Thyroid gland (tissue), 4 donors: ENCODE data around the gene RTN4R. TPM values are rescaled to one million over a fixed set of nuclear protein-coding genes. Genes with fewer than 3 reads are reported as not detected.
"Not testable (repeated sequence)": the region's sequence is repeated elsewhere in the genome, so short reads cannot be mapped to it uniquely, and the experiment has no call there.

Experiments
- DNase-seq, 2 donors: peaks; one replicate each; pipeline ENCODE4 v3.0.0-alpha.2; 2019
- H3K27ac ChIP-seq, 3 donors: fragments of 200-600 bp; sonication (generic); 1 replicate in 2 of 3; 2 replicates in 1 of 3; pipeline ENCODE4 v1.5.1; 2016 to 2019; ENCODE audit warnings: mild to moderate bottlenecking in 1 of 3, moderate library complexity in 1 of 3
- H3K27me3 ChIP-seq: fragments of 200-600 bp; sonication (generic); one replicate; pipeline ENCODE4 v1.5.1; 2019
- H3K36me3 ChIP-seq, 2 donors: fragments of 200-600 bp; sonication (generic); one replicate each; pipeline ENCODE4 v1.5.1; 2016 to 2019
- H3K4me1 ChIP-seq, 2 donors: fragments of 200-600 bp; sonication (generic); one replicate each; pipeline ENCODE4 v1.5.1; 2017 to 2019
- H3K4me3 ChIP-seq, 3 donors: fragments of 200-600 bp; sonication (generic); replicated peaks in 1 of 3; 1 replicate in 2 of 3; 2 replicates in 1 of 3; pipeline ENCODE4 v1.5.1; 2016; ENCODE audit warnings: mild to moderate bottlenecking in 1 of 3
- H3K9me3 ChIP-seq: fragments of 200-600 bp; sonication (generic); one replicate; pipeline ENCODE4 v1.5.1; 2017
- POLR2A ChIP-seq, 2 donors: fragments of 450-650 bp; IDR thresholded peaks; one replicate each; pipeline ENCODE4 v1.6.1; 2017; ENCODE audit warnings: antibody characterized with exemption in 2 of 2, mild to moderate bottlenecking in 2 of 2, moderate library complexity in 1 of 2
- WGBS, 2 donors: methylation state at CpG; one replicate each; pipeline ENCODE4 v1.1.5; 2017; 5-methylcytosine and 5-hydroxymethylcytosine counted together
- intact Hi-C: fragments of 100-400 bp; cut with DNase I; formaldehyde crosslinking; loops from one replicate; pipeline ENCODE4 v1.15.1; 2023
- total RNA-seq, 4 donors: library from RNA; depleted of rRNA; stranded (reverse); fragments of >200 nt; gene quantifications; one replicate each; pipeline ENCODE4 v1.2.3, GENCODE V29; 2016
- TF ChIP-seq, protein P1 (sequence below), 6 experiments: fragments of 200-600 bp in 3 of 6; fragments of 450-650 bp in 3 of 6; sonication (generic) in 3 of 6; IDR thresholded peaks; one replicate each; pipeline ENCODE4 v1.5.1; 2016 to 2019; ENCODE audit warnings: antibody characterized with exemption in 6 of 6, mild to moderate bottlenecking in 2 of 6, inconsistent platforms in 1 of 6, moderate library complexity in 1 of 6

RTN4R gene
- total RNA-seq, 4 donors from 2014 or later = 4.0 to 8.6 (median 5.9) TPM

- no peaks in the 10 kb centered on the region for H3K9me3 ChIP-seq
- H3K4me3 ChIP-seq = no peak overlapping the region
- no peaks in the 10 kb centered on the region for H3K36me3 ChIP-seq
- intact Hi-C loops = loop anchor here (5.0 kb wide), 1 partner anchor 108 kb away; no protein-coding TSS in a partner anchor
- H3K27ac ChIP-seq = no peak overlapping the region
- TF ChIP-seq, protein P1, sequence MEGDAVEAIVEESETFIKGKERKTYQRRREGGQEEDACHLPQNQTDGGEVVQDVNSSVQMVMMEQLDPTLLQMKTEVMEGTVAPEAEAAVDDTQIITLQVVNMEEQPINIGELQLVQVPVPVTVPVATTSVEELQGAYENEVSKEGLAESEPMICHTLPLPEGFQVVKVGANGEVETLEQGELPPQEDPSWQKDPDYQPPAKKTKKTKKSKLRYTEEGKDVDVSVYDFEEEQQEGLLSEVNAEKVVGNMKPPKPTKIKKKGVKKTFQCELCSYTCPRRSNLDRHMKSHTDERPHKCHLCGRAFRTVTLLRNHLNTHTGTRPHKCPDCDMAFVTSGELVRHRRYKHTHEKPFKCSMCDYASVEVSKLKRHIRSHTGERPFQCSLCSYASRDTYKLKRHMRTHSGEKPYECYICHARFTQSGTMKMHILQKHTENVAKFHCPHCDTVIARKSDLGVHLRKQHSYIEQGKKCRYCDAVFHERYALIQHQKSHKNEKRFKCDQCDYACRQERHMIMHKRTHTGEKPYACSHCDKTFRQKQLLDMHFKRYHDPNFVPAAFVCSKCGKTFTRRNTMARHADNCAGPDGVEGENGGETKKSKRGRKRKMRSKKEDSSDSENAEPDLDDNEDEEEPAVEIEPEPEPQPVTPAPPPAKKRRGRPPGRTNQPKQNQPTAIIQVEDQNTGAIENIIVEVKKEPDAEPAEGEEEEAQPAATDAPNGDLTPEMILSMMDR (IDR thresholded peaks at IDR 0.05) = no peak
- no peak for TF ChIP-seq POLR2A (IDR thresholded peaks at IDR 0.05)
- no peak for DNase-seq
- peaks cover 11 to 13% of the 10 kb centered on the region in 2 donors for H3K4me1 ChIP-seq
- WGBS, 2 donors = 87 to 92% methylated on average over 16 to 19 of the region's 21 CpGs
- H3K27me3 ChIP-seq = no peaks in the 10 kb centered on the region
These were observed 3.3 kb downstream of the RTN4R start for GRCh38 chr22:20264614-20265452.

DNA sequence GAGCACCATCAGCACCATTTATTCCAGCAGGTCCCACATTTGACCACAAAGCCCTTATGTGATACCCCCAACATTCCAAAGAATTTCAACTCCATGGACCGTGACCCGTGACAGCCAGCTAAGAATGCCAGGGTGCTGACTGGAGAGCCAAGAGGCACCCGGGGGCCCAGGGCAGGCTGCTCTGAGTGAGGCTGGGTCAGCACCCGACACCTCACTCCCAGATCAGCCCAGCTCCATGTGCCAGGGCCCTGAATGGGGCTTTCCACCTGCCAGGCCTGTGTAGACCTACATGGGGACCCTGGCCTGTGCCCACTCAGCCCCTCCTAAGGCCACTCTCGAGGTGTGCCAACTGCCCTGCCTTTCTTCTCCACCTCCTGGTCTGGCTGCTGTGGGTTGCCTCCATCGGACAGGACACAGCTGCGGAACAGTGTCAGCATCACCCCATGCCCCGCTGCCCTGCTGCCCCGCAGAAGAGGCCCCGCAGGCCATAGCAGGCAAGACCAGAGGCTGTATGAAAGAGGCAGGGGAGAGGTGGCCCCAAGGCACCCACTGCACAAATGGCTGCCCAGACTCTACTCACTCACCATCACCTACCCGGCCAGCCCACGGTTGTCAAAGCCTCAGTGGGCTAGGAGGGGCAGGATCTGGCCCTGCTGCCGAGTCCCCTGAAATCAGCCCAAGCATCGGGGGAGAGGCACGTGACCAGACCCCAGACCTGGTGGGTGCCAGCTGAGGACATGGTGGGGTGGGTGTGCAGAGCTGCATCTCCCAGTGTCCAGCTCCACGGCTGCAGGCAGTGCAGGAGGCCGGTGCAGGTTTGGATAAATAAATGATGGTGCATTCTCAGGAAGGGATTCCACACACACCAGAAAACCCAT, 4.5 kb downstream of the RTN4R start:
- H3K4me3 ChIP-seq, intact Hi-C loops, H3K36me3 ChIP-seq, H3K27ac ChIP-seq, H3K27me3 ChIP-seq, H3K9me3 ChIP-seq: not testable (repeated sequence)
- H3K4me1 ChIP-seq = peaks cover 10 to 12% of the 10 kb centered on the region in 2 donors
- 81 to 85% methylated on average over 7 to 14 of the region's 17 CpGs for WGBS, 2 donors
- DNase-seq = peak; percentile 21

DNA sequence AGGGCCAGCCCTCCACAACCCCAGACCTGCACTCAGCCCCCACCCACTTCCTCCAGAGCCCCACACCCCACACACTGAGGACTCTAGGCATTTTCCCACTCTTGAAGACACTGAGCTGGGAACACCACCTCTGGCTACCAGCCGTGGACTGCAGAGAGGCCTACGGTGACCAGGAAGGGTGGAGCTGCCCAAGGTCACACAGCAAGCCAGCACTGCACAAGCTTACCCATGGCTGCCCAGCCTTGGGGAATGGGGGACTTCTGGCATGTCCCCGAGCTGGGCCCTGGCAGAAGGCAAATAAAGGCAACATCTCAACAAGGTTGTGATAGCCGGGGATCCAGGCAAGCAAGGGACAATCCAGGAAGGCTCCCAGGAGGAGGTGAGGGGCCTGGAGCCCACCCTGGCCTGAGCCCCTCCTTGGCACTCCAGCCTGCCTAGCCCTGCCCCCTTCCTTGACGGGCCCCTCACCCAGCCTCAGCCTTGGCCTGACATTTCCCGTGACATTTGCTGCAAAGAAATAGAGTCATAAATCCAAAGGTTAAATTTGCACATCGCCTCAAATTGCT, 5.5 kb downstream of the RTN4R start:
- intact Hi-C loops = no loop called here

DNA sequence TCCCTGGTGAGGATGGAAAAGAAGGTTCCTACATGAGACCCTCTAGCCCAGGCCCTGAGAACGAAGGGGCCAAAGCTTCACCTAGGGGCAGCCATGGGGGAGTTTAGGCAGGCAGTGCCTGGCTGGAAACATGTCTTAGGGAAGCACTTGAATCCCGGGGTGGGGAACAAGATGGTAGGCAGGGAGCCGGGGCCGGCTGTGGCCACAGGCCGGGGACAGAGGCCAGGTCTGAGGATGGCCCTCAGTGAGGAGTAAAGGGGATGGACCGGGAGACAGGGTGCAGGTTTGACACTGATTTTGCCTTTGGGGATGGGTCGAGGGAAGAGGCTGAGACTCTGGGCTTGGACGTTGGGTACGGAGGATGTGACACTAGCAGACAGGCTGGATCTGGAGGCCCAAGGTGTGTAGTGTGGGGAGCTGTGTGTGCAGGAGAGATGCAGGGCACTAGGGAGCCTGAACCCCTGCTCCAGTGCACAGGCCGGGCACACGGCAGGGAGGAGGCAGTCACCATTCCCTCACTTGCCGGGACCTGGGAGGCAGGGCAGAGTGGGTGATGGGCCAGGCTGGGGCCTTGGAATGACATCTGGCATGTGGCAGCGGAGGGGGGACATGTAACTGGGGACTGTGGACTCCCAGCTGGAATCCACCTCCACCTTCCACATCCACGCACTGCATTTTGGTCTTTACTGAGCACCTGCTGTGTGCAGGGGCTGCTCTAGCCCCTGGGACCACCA, 6.1 kb downstream of the RTN4R start:
- H3K4me3 ChIP-seq = no peak overlapping the region
- peaks cover 0 to 4% of the 10 kb centered on the region in 2 donors for H3K4me1 ChIP-seq
- DNase-seq = no peak
- H3K9me3 ChIP-seq = no peaks in the 10 kb centered on the region
- WGBS, 2 donors = 90 to 91% methylated on average over 10 to 11 of the region's 14 CpGs
- H3K36me3 ChIP-seq = no peaks in the 10 kb centered on the region
- no peak overlapping the region for H3K27ac ChIP-seq
- H3K27me3 ChIP-seq = no peaks in the 10 kb centered on the region
- TF ChIP-seq, protein P1 (IDR thresholded peaks at IDR 0.05) = no peak
- intact Hi-C loops = no loop called here

More for the DNA sequence above, 5.5 kb downstream of the RTN4R start:
- Histone ChIP-seq H3K36me3 (no peaks in the 10 kb centered on the region), H3K27ac (no peak overlapping the region), H3K4me1 (peaks cover 6 to 9% of the 10 kb centered on the region in 2 donors), H3K4me3 (no peak overlapping the region), H3K27me3 (no peaks in the 10 kb centered on the region), H3K9me3 (no peaks in the 10 kb centered on the region)
- DNase-seq = no peak
- 78 to 88% methylated on average over 6 to 7 of the region's 7 CpGs for WGBS, 2 donors
- TF ChIP-seq, protein P1 (IDR thresholded peaks at IDR 0.05) = no peak
- no peak for TF ChIP-seq POLR2A (IDR thresholded peaks at IDR 0.05)
